Hepatocyte (in vitro differentiated cells): ENCODE results near the gene TRIM7. TPM values are rescaled to one million over a fixed set of nuclear protein-coding genes. Genes with fewer than 3 reads are reported as not detected.

ENCODE experiments used
- DNase-seq: peaks from one replicate; pipeline ENCODE4 v3.0.0-alpha.2; 2016; ENCODE audit warnings: low spot score
- H2AFZ ChIP-seq: fragments of 200-600 bp; sonication (generic); 2 replicates; pipeline ENCODE4 v1.6.0; 2016; ENCODE audit warnings: antibody characterized with exemption, mild to moderate bottlenecking
- H3K27ac ChIP-seq: fragments of 200-600 bp; sonication (generic); 2 replicates; pipeline ENCODE4 v1.5.1; 2016; ENCODE audit warnings: mild to moderate bottlenecking
- H3K27me3 ChIP-seq: fragments of 200-600 bp; sonication (generic); 2 replicates; pipeline ENCODE4 v1.6.1; 2016
- H3K36me3 ChIP-seq: fragments of 200-600 bp; sonication (generic); replicated peaks from 2 replicates; pipeline ENCODE4 v1.5.1; 2016; ENCODE audit warnings: low read depth; ENCODE audit not compliant: insufficient read depth
- H3K4me1 ChIP-seq: fragments of 200-600 bp; sonication (generic); 2 replicates; pipeline ENCODE4 v1.5.1; 2016; ENCODE audit warnings: mild to moderate bottlenecking, moderate library complexity; ENCODE audit not compliant: insufficient read depth
- H3K4me2 ChIP-seq: fragments of 200-600 bp; sonication (generic); 2 replicates; pipeline ENCODE4 v1.6.0; 2016
- H3K4me3 ChIP-seq: fragments of 200-600 bp; sonication (generic); 2 replicates; pipeline ENCODE4 v1.5.1; 2016; ENCODE audit warnings: mild to moderate bottlenecking
- H3K79me2 ChIP-seq: fragments of 200-600 bp; sonication (generic); 2 replicates; pipeline ENCODE4 v1.6.0; 2017; ENCODE audit warnings: mild to moderate bottlenecking
- H3K9me2 ChIP-seq: fragments of 200-600 bp; sonication (generic); replicated peaks from 2 replicates; pipeline ENCODE4 v1.6.0; 2017; ENCODE audit warnings: mild to moderate bottlenecking; ENCODE audit not compliant: insufficient read depth
- H3K9me3 ChIP-seq: fragments of 200-600 bp; sonication (generic); 2 replicates; pipeline ENCODE4 v1.5.1; 2016; ENCODE audit warnings: low read depth, mild to moderate bottlenecking
- H4K20me1 ChIP-seq: fragments of 200-600 bp; sonication (generic); 2 replicates; pipeline ENCODE4 v1.6.0; 2016; ENCODE audit warnings: mild to moderate bottlenecking; ENCODE audit not compliant: insufficient read depth, poor library complexity, severe bottlenecking
- EZH2 ChIP-seq: fragments of 200-600 bp; sonication (generic); IDR thresholded peaks from 2 replicates; pipeline ENCODE4 v1.6.1; 2016; ENCODE audit warnings: antibody characterized with exemption, mild to moderate bottlenecking, borderline replicate concordance
- EZH2phosphoT487 ChIP-seq: fragments of 200-600 bp; sonication (generic); IDR thresholded peaks from one replicate; pipeline ENCODE4 v1.6.1; 2018; ENCODE audit warnings: antibody characterized with exemption, mild to moderate bottlenecking, low read depth, moderate library complexity; ENCODE audit not compliant: unreplicated experiment, severe bottlenecking
- WGBS: methylation state at CpG from one replicate; pipeline ENCODE4 v1.1.6; 2016; ENCODE audit warnings: low lambda C conversion rate; ENCODE audit errors: missing lambda C conversion rate; 5-methylcytosine and 5-hydroxymethylcytosine counted together
- polyA plus RNA-seq: library from polyadenylated mRNA; unstranded; fragments of >200 nt; fragmentation: Nextera tagmentation; extraction: Ambion mirVana; gene quantifications from 2 replicates; pipeline ENCODE4 v1.2.1, GENCODE V29; 2016
- total RNA-seq: library from RNA; depleted of rRNA; stranded (reverse); fragments of >200 nt; gene quantifications from 2 replicates; pipeline ENCODE4 v1.2.3, GENCODE V29; 2014
- TF ChIP-seq, protein P1 (sequence below): fragments of 200-600 bp; sonication (generic); IDR thresholded peaks from 2 replicates; pipeline ENCODE4 v1.5.1; 2016; ENCODE audit warnings: antibody characterized with exemption, mild to moderate bottlenecking; ENCODE audit not compliant: poor library complexity

TRIM7 gene
- total RNA-seq (not detected in 2 replicates), polyA plus RNA-seq (0.35 TPM in 1 of 2 replicates, not detected in the other)

DNA sequence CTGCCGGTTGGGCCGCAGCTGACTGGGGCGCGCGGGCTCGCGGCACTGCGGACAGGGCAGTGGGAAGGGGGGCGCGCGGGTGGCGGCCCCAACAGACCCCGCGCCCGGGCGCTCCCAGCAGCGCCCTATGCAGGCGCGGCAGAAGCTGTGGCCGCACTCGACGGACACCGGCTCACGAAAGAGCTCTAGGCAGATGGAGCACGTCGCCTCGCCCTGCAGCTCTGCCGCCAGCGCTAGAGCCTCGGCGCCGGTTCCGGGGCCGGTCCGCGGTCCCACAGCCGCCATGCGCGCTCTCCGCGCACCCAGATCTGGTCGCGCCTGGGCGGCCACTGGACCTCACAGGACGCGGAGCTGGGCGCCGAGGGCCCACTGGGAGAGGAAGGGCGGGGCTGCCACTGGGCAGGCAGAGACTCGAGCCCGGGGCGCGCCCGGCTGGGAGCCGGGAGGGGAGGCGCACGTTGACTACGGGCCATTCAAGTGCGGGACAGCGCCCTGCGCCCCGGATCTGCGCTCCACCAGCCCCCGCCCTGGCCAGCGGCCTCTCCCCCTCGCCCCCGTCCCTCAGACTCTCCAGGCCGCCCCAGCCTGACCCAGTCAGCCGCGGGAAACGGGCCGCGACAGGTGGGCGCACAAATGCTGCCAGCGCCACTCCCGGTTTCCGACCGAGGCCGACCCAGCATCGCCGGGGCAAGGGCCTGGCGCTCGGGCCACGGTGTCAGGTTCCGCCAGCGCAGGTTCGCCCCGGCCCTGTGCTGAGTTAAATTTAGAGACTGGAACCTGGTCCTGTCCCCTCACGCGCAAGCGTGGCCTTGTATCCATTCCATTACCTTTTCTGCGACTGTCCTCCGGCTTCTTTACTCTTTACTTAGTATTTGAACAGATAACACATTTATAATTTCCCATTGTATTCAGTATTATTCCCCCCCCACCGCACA is at the start of gene TRIM7:
TSS of gene TRIM7 (minus strand) at position 371 of the 935 bp plus-strand sequence. CDS start at position 285, 86 bp downstream.
- Histone ChIP-seq H4K20me1 (no peaks in the 10 kb centered on the region), H3K27me3 (peaks cover 30% of the 10 kb centered on the region), H3K9me2 (no peaks in the 10 kb centered on the region), H3K27ac (no peak within 1 kb of the TSS), H3K36me3 (no peaks in the 10 kb centered on the region), H2AFZ (peak within 1 kb of the TSS; percentile 62), H3K4me2 (peak within 1 kb of the TSS; percentile 100), H3K9me3 (no peaks in the 10 kb centered on the region), H3K4me3 (peak within 1 kb of the TSS; percentile 53), H3K4me1 (peaks cover 20% of the 10 kb centered on the region), H3K79me2 (no peaks in the 10 kb centered on the region)
- peak; percentile 50 for DNase-seq
- WGBS: 2% methylated on average over 73 of the region's 94 CpGs
- TF ChIP-seq, protein P1, sequence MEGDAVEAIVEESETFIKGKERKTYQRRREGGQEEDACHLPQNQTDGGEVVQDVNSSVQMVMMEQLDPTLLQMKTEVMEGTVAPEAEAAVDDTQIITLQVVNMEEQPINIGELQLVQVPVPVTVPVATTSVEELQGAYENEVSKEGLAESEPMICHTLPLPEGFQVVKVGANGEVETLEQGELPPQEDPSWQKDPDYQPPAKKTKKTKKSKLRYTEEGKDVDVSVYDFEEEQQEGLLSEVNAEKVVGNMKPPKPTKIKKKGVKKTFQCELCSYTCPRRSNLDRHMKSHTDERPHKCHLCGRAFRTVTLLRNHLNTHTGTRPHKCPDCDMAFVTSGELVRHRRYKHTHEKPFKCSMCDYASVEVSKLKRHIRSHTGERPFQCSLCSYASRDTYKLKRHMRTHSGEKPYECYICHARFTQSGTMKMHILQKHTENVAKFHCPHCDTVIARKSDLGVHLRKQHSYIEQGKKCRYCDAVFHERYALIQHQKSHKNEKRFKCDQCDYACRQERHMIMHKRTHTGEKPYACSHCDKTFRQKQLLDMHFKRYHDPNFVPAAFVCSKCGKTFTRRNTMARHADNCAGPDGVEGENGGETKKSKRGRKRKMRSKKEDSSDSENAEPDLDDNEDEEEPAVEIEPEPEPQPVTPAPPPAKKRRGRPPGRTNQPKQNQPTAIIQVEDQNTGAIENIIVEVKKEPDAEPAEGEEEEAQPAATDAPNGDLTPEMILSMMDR: no peak
- TF ChIP-seq EZH2phosphoT487: no peak
- TF ChIP-seq EZH2: no peak

GRCh38 chr5:181248277-181248676 is 43.3 kb upstream of the TRIM7 start:
- H3K4me3 ChIP-seq: peak overlapping the region; percentile 82
- WGBS: 63% methylated on average over 4 of the region's 4 CpGs

DNA sequence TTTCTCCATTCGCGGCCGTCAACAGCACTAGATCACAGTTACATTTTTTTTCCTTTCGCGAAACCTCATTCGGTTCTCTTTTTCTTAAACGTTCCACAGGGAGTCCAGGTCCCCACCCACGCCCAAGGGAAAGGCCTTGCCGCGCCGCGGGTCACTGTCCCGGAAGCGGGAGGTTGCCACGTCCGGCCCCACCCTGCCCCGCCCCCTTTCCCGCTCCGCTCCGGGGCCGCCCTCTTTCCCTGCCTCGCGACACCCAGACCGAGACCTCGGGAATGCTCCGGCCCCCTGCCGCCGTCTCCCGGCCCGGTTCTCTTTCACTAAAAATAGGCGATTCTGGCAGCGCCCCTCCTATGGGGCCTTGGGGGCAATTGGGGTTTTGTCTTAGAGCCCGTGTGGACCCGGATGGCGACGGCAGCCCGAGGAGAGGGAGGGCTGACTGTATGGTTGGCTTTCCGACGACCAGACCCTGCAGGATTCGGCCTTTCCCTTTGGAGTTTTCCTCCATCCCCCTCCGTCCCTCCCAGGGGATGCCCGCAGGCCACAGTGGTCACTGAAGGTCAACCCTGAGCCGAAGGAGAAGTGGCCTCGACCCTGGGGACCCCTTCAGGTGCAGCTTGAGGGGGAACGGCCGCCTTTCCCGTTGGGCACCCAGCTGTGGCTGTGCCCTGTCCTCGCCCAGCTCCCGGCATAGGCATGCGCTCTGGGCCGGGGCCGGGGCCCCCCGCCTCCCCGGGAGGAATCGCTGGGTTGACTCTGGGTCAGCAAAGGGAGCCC is 41.5 kb upstream of the TRIM7 start:
- TF ChIP-seq EZH2phosphoT487: no peak
- no peak for TF ChIP-seq EZH2
- TF ChIP-seq, protein P1: no peak
- 2% methylated on average over 42 of the region's 55 CpGs for WGBS
- Histone ChIP-seq H3K4me2 (peak overlapping the region; percentile 90), H3K36me3 (peaks cover 7% of the 10 kb centered on the region), H3K27ac (peak overlapping the region; percentile 93), H3K4me3 (peak overlapping the region; percentile 82), H3K79me2 (peaks cover 84% of the 10 kb centered on the region), H2AFZ (peak overlapping the region; percentile 77), H3K9me2 (no peaks in the 10 kb centered on the region), H3K9me3 (no peaks in the 10 kb centered on the region), H4K20me1 (peaks cover 53% of the 10 kb centered on the region), H3K27me3 (no peaks in the 10 kb centered on the region), H3K4me1 (peaks cover 49% of the 10 kb centered on the region)
- DNase-seq: peak; percentile 95

More at GRCh38 chr5:181248277-181248676, 43.3 kb upstream of the TRIM7 start:
- Histone ChIP-seq H3K9me2 (no peaks in the 10 kb centered on the region), H2AFZ (no peak overlapping the region), H4K20me1 (peaks cover 50% of the 10 kb centered on the region), H3K27ac (peak overlapping the region; percentile 93), H3K79me2 (peaks cover 84% of the 10 kb centered on the region), H3K36me3 (no peaks in the 10 kb centered on the region), H3K4me2 (peak overlapping the region; percentile 90), H3K4me1 (peaks cover 39% of the 10 kb centered on the region), H3K27me3 (no peaks in the 10 kb centered on the region), H3K9me3 (no peaks in the 10 kb centered on the region)
- DNase-seq: no peak
- TF ChIP-seq, protein P1: no peak
- TF ChIP-seq EZH2phosphoT487 (no peak), EZH2 (no peak)
